ENCODE measurements around the gene ABO. TPM values are rescaled to one million over a fixed set of nuclear protein-coding genes. Genes with fewer than 3 reads are reported as not detected.

Gene ABO
- total RNA-seq: under 1 TPM; 0.14 to 0.21 TPM

- Histone ChIP-seq H3K4me1 (ENCODE audit: control insufficient read depth in 1 of 2, low read depth in 2 of 2) (peaks cover 0 to 4% of the 10 kb centered on the region in 2 donors), H3K36me3 (no peaks in the 10 kb centered on the region), H3K9me3 (no peaks in the 10 kb centered on the region), H3K4me3 (peak within 1 kb of the TSS; percentile 53), H3K27ac (no peak within 1 kb of the TSS), H3K27me3 (replicated peaks; ENCODE audit: insufficient read depth) (no peaks in the 10 kb centered on the region)
- DNase-seq (ENCODE audit: low spot score): no peak
- no peak for ATAC-seq (ENCODE audit: insufficient number of reproducible peaks, low FRiP score, low read depth)
- TF ChIP-seq CTCF (IDR thresholded peaks at IDR 0.05): no peak
Measured at GRCh38 chr9:133275105-133276000, at the start of gene ABO. Gene ABO, minus strand, starts transcription at chr9:133275201.

- DNase-seq (ENCODE audit: low spot score) (no peak), ATAC-seq (ENCODE audit: insufficient number of reproducible peaks, low FRiP score, low read depth) (no peak)
- no peak for TF ChIP-seq CTCF (IDR thresholded peaks at IDR 0.05)
- Histone ChIP-seq H3K36me3 (no peaks in the 10 kb centered on the region), H3K4me3 (no peak overlapping the region), H3K27me3 (replicated peaks; ENCODE audit: insufficient read depth) (no peaks in the 10 kb centered on the region), H3K9me3 (no peaks in the 10 kb centered on the region), H3K4me1 (ENCODE audit: control insufficient read depth in 1 of 2, low read depth in 2 of 2) (no peaks in the 10 kb centered on the region), H3K27ac (no peak overlapping the region)
Measured at GRCh38 chr9:133323991-133324703, 49.1 kb upstream of the ABO start.

- no peak for TF ChIP-seq CTCF (IDR thresholded peaks at IDR 0.05)
- DNase-seq (ENCODE audit: low spot score): no peak
- Histone ChIP-seq H3K27me3 (replicated peaks; ENCODE audit: insufficient read depth) (no peaks in the 10 kb centered on the region), H3K9me3 (no peaks in the 10 kb centered on the region), H3K4me3 (no peak overlapping the region), H3K36me3 (no peaks in the 10 kb centered on the region), H3K27ac (no peak overlapping the region), H3K4me1 (ENCODE audit: control insufficient read depth in 1 of 2, low read depth in 2 of 2) (no peaks in the 10 kb centered on the region)
- ATAC-seq (ENCODE audit: insufficient number of reproducible peaks, low FRiP score, low read depth): no peak
Measured at GRCh38 chr9:133323211-133323610, 48.2 kb upstream of the ABO start.

- Histone ChIP-seq H3K4me1 (ENCODE audit: control insufficient read depth in 1 of 2, low read depth in 2 of 2) (no peaks in the 10 kb centered on the region), H3K27me3 (replicated peaks; ENCODE audit: insufficient read depth) (no peaks in the 10 kb centered on the region), H3K4me3 (no peak overlapping the region), H3K36me3 (no peaks in the 10 kb centered on the region), H3K9me3 (no peaks in the 10 kb centered on the region), H3K27ac (no peak overlapping the region)
- ATAC-seq (ENCODE audit: insufficient number of reproducible peaks, low FRiP score, low read depth) (no peak), DNase-seq (ENCODE audit: low spot score) (no peak)
- TF ChIP-seq CTCF (IDR thresholded peaks at IDR 0.05): no peak
Measured at GRCh38 chr9:133322701-133323100, 47.7 kb upstream of the ABO start.

GRCh38 chr9:133321411-133321935 lies 46.5 kb upstream of the ABO start:
- no peaks in the 10 kb centered on the region for H3K4me1 ChIP-seq (ENCODE audit: control insufficient read depth in 1 of 2, low read depth in 2 of 2)
- DNase-seq (ENCODE audit: low spot score) (no peak), ATAC-seq (ENCODE audit: insufficient number of reproducible peaks, low FRiP score, low read depth) (no peak)
- H3K9me3 ChIP-seq: no peaks in the 10 kb centered on the region
- no peaks in the 10 kb centered on the region for H3K36me3 ChIP-seq
- TF ChIP-seq CTCF (IDR thresholded peaks at IDR 0.05): no peak
- H3K27ac ChIP-seq: no peak overlapping the region
- no peak overlapping the region for H3K4me3 ChIP-seq
- H3K27me3 ChIP-seq (replicated peaks; ENCODE audit: insufficient read depth): no peaks in the 10 kb centered on the region
